Upper lobe of left lung (tissue), 4 donors: ENCODE results near the gene OR6Y1.

Experiments
- POLR2A ChIP-seq, 4 donors: fragments of 450-650 bp; IDR thresholded peaks; one replicate each; pipeline ENCODE4 v1.5.1; 2016 to 2017; ENCODE audit warnings: antibody characterized with exemption in 4 of 4, mild to moderate bottlenecking in 2 of 4
- POLR2AphosphoS5 ChIP-seq, 2 donors: sonication (generic); formaldehyde crosslinking; IDR thresholded peaks; one replicate each; pipeline ENCODE4 v1.5.1; 2017; ENCODE audit warnings: antibody characterized with exemption in 2 of 2
- TF ChIP-seq, protein P1 (sequence below), 6 experiments: fragments of 450-650 bp in 4 of 6; fragments of 200-600 bp in 2 of 6; sonication (generic) in 2 of 6; IDR thresholded peaks; one replicate each; pipeline ENCODE4 v1.5.1; 2016 to 2019; ENCODE audit warnings: antibody characterized with exemption in 6 of 6

DNA sequence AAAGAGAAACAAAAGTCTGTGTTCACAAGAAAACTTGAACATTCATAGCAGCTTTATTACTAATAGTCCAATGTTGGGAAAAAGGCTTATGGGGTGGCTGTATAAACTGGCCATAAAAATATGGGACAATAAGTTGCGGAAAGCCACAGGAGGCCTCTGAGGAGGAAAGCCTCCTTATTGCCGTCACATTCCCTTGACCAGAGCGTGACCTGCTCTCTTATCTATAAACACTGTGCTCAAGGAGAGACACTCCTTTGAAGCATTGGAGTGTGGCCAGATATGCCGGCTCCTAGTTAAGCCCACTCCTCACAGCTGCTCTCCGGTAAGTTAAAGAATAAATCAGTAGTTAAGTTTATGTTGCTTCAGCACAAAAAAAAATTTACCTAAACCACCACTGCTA lies 19.7 kb downstream of the OR6Y1 start:
- TF ChIP-seq, protein P1, sequence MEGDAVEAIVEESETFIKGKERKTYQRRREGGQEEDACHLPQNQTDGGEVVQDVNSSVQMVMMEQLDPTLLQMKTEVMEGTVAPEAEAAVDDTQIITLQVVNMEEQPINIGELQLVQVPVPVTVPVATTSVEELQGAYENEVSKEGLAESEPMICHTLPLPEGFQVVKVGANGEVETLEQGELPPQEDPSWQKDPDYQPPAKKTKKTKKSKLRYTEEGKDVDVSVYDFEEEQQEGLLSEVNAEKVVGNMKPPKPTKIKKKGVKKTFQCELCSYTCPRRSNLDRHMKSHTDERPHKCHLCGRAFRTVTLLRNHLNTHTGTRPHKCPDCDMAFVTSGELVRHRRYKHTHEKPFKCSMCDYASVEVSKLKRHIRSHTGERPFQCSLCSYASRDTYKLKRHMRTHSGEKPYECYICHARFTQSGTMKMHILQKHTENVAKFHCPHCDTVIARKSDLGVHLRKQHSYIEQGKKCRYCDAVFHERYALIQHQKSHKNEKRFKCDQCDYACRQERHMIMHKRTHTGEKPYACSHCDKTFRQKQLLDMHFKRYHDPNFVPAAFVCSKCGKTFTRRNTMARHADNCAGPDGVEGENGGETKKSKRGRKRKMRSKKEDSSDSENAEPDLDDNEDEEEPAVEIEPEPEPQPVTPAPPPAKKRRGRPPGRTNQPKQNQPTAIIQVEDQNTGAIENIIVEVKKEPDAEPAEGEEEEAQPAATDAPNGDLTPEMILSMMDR (IDR thresholded peaks at IDR 0.05): no peak
- TF ChIP-seq POLR2AphosphoS5 (IDR thresholded peaks at IDR 0.05) (no peak), POLR2A (IDR thresholded peaks at IDR 0.05) (no peak)
